Measurements from ENCODE around the gene GADL1. TPM values are rescaled to one million over a fixed set of nuclear protein-coding genes. Genes with fewer than 3 reads are reported as not detected.
A peak's percentile ranks its signal among the peaks of the same experiment; 100 is the strongest.

GADL1 gene
- total RNA-seq, 1 experiment from 2014 or later = 0.09 TPM

DNA sequence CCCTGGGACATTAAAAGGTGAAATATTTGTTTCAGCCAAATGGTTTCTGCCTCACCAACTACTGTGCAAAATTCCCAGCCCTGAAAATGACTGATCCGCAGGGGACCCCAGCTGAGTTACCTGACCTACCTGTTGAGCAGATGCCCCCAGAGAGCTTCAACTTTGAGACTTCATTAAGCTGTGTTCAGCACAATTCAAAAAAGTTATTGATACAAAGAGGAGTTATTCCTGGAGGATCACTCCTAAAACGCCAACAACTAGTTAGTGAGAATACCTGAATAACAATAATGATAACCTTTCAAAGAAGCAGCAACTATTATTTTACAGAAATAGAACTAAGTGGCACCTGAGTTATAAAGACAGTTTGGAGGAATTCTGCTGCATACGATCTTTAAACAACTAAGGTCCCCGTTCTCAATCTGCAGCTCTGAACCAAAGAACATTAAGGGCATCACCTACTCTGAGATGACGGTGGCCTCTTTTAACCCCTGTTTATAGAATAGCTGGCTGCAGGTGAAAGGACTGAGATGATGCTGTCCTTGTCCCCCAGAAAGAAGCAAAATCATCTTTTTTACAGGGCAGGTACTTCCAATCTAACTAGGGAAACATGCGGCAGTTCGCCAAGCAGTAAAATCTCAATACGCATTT, 659 bp downstream of the GADL1 start:
- Histone ChIP-seq H2AK5ac (ENCODE audit: insufficient read length, low read length) (no peak overlapping the region), H3T11ph (ENCODE audit: low read length) (no peak overlapping the region), H3K56ac (ENCODE audit: insufficient read length, low read depth, low read length) (no peak overlapping the region), H3K18ac (ENCODE audit: insufficient read length, low read depth, low read length) (no peak overlapping the region), H3K9ac (ENCODE audit: extremely low read depth, insufficient read length, low read length) (no peak overlapping the region), H3K23me2 (ENCODE audit: insufficient read length, low read depth, low read length, poor library complexity, severe bottlenecking) (peaks cover 10% of the 10 kb centered on the region), H2AFZ (ENCODE audit: low read length) (no peak overlapping the region), H2BK120ac (ENCODE audit: low read depth, low read length, poor library complexity, severe bottlenecking) (no peak overlapping the region), H4K5ac (ENCODE audit: insufficient read length, low read depth, low read length) (no peak overlapping the region), H3K4me2 (ENCODE audit: insufficient read depth, insufficient read length, low read length) (peak overlapping the region; percentile 49), H3K79me2 (ENCODE audit: insufficient read depth, low read length) (no peaks in the 10 kb centered on the region), H2BK5ac (ENCODE audit: insufficient read length, low read length) (no peak overlapping the region), H3K79me1 (ENCODE audit: insufficient read depth, low read depth, low read length, poor library complexity, severe bottlenecking) (no peaks in the 10 kb centered on the region), H3K14ac (ENCODE audit: insufficient read depth, low read length) (no peak overlapping the region), H2BK15ac (ENCODE audit: low read depth, low read length) (no peak overlapping the region), H4K20me1 (ENCODE audit: control insufficient read depth, insufficient read depth, insufficient read length) (no peaks in the 10 kb centered on the region), H3K27me3 (ENCODE audit: insufficient read depth, low read length) (peaks cover 2% of the 10 kb centered on the region; the same call in 1 of the 2 replicates), H3K23ac (ENCODE audit: insufficient read length, low read depth, low read length) (no peak overlapping the region), H2BK12ac (ENCODE audit: insufficient read length, low read depth, low read length) (no peak overlapping the region), H3K9me3 (ENCODE audit: control insufficient read depth, low read depth, low read length) (no peaks in the 10 kb centered on the region), H2BK20ac (ENCODE audit: low read depth, low read length, poor library complexity, severe bottlenecking) (no peak overlapping the region), H3K4me1 (ENCODE audit: insufficient read depth, low read length) (peaks cover 5% of the 10 kb centered on the region; the same call in 1 of the 2 replicates), H3K4ac (ENCODE audit: low read depth, low read length) (no peak overlapping the region), H4K8ac (replicated peaks; ENCODE audit: insufficient read length, low read depth, low read length) (no peak overlapping the region), H3K27ac (ENCODE audit: insufficient read length, low read depth, low read length) (no peak overlapping the region), H4K91ac (ENCODE audit: insufficient read length, low read depth, low read length) (no peak overlapping the region)
- Mint-ChIP-seq H3K27ac (no peak overlapping the region), H3K36me3 (ENCODE audit: insufficient read depth in 1 of 3, low read depth in 3 of 3) (no peaks in the 10 kb centered on the region; a peak in 1 of 7 replicates), H3K4me3 (peak overlapping the region; percentile 54 to 66), H3K27me3 (ENCODE audit: low read depth) (peaks cover 26% of the 10 kb centered on the region), H3K4me1 (peaks cover 28 to 32% of the 10 kb centered on the region in 2 experiments), H3K9me3 (no peaks in the 10 kb centered on the region; a peak in 1 of 5 replicates)
- no CpG with 5 or more reads among the region's 8 CpGs for WGBS (ENCODE audit: extremely low coverage, insufficient read length, low lambda C conversion rate)
- no peak for DNase-seq
- TF ChIP-seq, protein P1, sequence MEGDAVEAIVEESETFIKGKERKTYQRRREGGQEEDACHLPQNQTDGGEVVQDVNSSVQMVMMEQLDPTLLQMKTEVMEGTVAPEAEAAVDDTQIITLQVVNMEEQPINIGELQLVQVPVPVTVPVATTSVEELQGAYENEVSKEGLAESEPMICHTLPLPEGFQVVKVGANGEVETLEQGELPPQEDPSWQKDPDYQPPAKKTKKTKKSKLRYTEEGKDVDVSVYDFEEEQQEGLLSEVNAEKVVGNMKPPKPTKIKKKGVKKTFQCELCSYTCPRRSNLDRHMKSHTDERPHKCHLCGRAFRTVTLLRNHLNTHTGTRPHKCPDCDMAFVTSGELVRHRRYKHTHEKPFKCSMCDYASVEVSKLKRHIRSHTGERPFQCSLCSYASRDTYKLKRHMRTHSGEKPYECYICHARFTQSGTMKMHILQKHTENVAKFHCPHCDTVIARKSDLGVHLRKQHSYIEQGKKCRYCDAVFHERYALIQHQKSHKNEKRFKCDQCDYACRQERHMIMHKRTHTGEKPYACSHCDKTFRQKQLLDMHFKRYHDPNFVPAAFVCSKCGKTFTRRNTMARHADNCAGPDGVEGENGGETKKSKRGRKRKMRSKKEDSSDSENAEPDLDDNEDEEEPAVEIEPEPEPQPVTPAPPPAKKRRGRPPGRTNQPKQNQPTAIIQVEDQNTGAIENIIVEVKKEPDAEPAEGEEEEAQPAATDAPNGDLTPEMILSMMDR (conservative IDR thresholded peaks at IDR 0.05) = no peak

All from H9 (cell line).